Chondrocyte (in vitro differentiated cells): ENCODE data around the gene CLCNKA. TPM values are rescaled to one million over a fixed set of nuclear protein-coding genes. Genes with fewer than 3 reads are reported as not detected.

Source experiments
- DNase-seq: peaks from one replicate; pipeline ENCODE4 v3.0.0; 2021; ENCODE audit warnings: mixed read lengths, low spot score
- H3K27ac Mint-ChIP-seq: one replicate; pipeline ENCODE4 v1.8.0; 2021; ENCODE audit warnings: mild to moderate bottlenecking, moderate library complexity, mixed read lengths; ENCODE audit not compliant: unreplicated experiment
- H3K27me3 Mint-ChIP-seq: 2 replicates; pipeline ENCODE4 v1.8.0; 2021; ENCODE audit warnings: low read depth, mixed read lengths
- H3K36me3 Mint-ChIP-seq: 2 replicates; pipeline ENCODE4 v1.8.0; 2021; ENCODE audit warnings: low read depth, mixed read lengths
- H3K4me1 Mint-ChIP-seq: 2 replicates; pipeline ENCODE4 v1.8.0; 2021; ENCODE audit warnings: low read depth, mild to moderate bottlenecking, mixed read lengths
- H3K4me3 Mint-ChIP-seq: one replicate; pipeline ENCODE4 v1.8.0; 2021; ENCODE audit warnings: mild to moderate bottlenecking, moderate library complexity, mixed read lengths; ENCODE audit not compliant: unreplicated experiment
- H3K9me3 Mint-ChIP-seq: 2 replicates; pipeline ENCODE4 v1.8.0; 2021; ENCODE audit warnings: low read depth, mixed read lengths
- CTCF ChIP-seq: fragments of 200-600 bp; sonication (generic); IDR thresholded peaks from 2 replicates; pipeline ENCODE4 v1.5.0; 2021; ENCODE audit warnings: antibody characterized with exemption, mild to moderate bottlenecking, moderate library complexity
- total RNA-seq: library from RNA; stranded (reverse); gene quantifications from 3 replicates; pipeline ENCODE4 v1.2.1, GENCODE V29; 2021

The CLCNKA gene
- total RNA-seq, 1 donor from 2014 or later: 0.12 TPM

GRCh38 chr1:16011936-16012589 is 9.8 kb upstream of the CLCNKA start:
- Mint-ChIP-seq H3K4me3 (no peak overlapping the region), H3K27ac (peak overlapping the region; percentile 41), H3K36me3 (peaks cover 4% of the 10 kb centered on the region), H3K9me3 (no peaks in the 10 kb centered on the region), H3K27me3 (no peaks in the 10 kb centered on the region), H3K4me1 (peaks cover 44% of the 10 kb centered on the region)
- no peak for DNase-seq
- TF ChIP-seq CTCF: no peak

- TF ChIP-seq CTCF: peak; percentile 22
- Mint-ChIP-seq H3K9me3 (no peaks in the 10 kb centered on the region), H3K27me3 (no peaks in the 10 kb centered on the region), H3K4me3 (no peak overlapping the region), H3K36me3 (peaks cover 4% of the 10 kb centered on the region), H3K4me1 (peaks cover 49% of the 10 kb centered on the region), H3K27ac (peak overlapping the region; percentile 92)
- DNase-seq: peak; percentile 76
Observed at GRCh38 chr1:16012590-16013219, 9.1 kb upstream of the CLCNKA start.

- Mint-ChIP-seq H3K4me1 (peaks cover 55% of the 10 kb centered on the region), H3K27ac (peak overlapping the region; percentile 92), H3K4me3 (peak overlapping the region; percentile 46), H3K9me3 (no peaks in the 10 kb centered on the region), H3K36me3 (peaks cover 4% of the 10 kb centered on the region), H3K27me3 (no peaks in the 10 kb centered on the region)
- DNase-seq: peak; percentile 87
- TF ChIP-seq CTCF: no peak
Observed at GRCh38 chr1:16013220-16013907, 8.5 kb upstream of the CLCNKA start.

- no peaks in the 10 kb centered on the region for H3K9me3 Mint-ChIP-seq
- peak overlapping the region; percentile 92 for H3K27ac Mint-ChIP-seq
- H3K4me3 Mint-ChIP-seq: peak overlapping the region; percentile 46
- no peak for TF ChIP-seq CTCF
- DNase-seq: no peak
- peaks cover 60% of the 10 kb centered on the region for H3K4me1 Mint-ChIP-seq
- no peaks in the 10 kb centered on the region for H3K27me3 Mint-ChIP-seq
- peaks cover 4% of the 10 kb centered on the region for H3K36me3 Mint-ChIP-seq
Observed at GRCh38 chr1:16013908-16014258, 8.0 kb upstream of the CLCNKA start.
